HFF-Myc (cell line): ENCODE results near the gene C17orf67.

ENCODE experiments used
- DNase-seq: peaks from one replicate; pipeline ENCODE4 v3.0.0-alpha.2; 2011; ENCODE audit warnings: low read depth; ENCODE audit errors: extremely low read depth
- H3K4me3 ChIP-seq: replicated peaks from 2 replicates; pipeline ENCODE4 v1.5.1; 2011; ENCODE audit warnings: low read depth, mild to moderate bottlenecking, control low read depth, low read length
- CTCF ChIP-seq: IDR thresholded peaks from 2 replicates; pipeline ENCODE4 v1.5.1; 2012; ENCODE audit warnings: mild to moderate bottlenecking, low read depth, low read length, control low read depth; ENCODE audit errors: missing control alignments

C17orf67 gene

GRCh38 chr17:56810343-56810742 lies 23.4 kb downstream of the C17orf67 start:
- TF ChIP-seq CTCF: no peak
- DNase-seq: no peak
- no peak overlapping the region for H3K4me3 ChIP-seq

DNA sequence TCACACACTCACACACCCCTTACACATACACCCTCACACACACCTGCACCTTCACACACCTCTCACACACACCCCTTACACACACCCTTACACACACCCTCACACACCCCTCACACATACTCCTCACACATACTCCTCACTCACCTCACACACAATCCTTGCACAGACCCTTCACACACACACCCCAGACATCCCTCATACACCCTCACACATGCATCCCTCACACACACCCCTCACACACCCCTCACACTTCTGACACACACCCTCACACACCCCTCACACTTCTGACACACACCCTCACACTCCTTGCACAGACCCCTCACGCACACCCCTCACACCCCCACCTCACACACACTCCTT lies 23.9 kb downstream of the C17orf67 start:
- TF ChIP-seq CTCF: no peak
- DNase-seq: no peak
- H3K4me3 ChIP-seq: no peak overlapping the region

- no peak for DNase-seq
- TF ChIP-seq CTCF: no peak
- no peak overlapping the region for H3K4me3 ChIP-seq
Measured at GRCh38 chr17:56809106-56809819, 24.5 kb downstream of the C17orf67 start.

DNA sequence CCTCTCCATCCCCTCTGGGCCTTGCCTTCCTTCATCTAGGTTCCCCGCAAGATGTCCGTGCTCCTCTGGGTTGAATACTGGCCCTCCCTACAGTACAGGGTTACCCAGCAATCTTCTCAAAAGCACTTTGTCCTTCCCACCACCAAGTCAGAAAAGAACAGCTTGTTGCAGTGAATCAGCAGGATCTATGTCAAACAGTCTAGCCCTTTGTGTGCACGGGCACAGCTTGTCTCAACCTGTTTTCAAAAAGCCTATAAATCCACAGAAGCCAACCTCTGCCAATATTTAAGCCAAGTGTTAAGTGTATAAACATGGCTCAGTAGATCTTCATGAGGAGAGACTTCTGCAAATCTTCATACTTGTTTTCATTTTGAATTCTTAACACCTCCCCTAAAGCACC lies 25.2 kb downstream of the C17orf67 start:
- TF ChIP-seq CTCF: no peak
- DNase-seq: no peak
- H3K4me3 ChIP-seq: no peak overlapping the region

DNA sequence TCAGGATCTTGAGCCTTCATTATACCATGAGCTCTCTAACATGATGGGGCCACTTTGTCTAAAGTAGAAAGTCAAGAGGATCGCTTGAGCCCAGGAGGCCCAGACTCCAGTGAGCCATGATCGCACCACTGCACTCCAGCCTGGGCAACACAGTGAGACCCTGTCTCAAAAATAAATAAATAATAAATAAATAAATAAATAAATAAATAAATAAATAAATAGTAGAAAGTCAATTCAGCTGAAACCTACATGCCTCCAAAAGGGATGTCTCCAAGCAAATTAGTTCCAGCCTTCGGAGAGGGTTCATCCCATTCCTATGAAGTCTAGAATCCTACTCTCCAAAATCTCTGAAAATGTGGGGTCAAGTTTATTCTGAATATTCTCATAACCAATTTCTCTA lies 26.0 kb downstream of the C17orf67 start:
- H3K4me3 ChIP-seq: no peak overlapping the region
- no peak for TF ChIP-seq CTCF
- DNase-seq: no peak

GRCh38 chr17:56806949-56807348 lies 26.8 kb downstream of the C17orf67 start:
- no peak for DNase-seq
- TF ChIP-seq CTCF: no peak
- H3K4me3 ChIP-seq: no peak overlapping the region

GRCh38 chr17:56804454-56804853 lies 29.3 kb downstream of the C17orf67 start:
- no peak overlapping the region for H3K4me3 ChIP-seq
- no peak for TF ChIP-seq CTCF
- no peak for DNase-seq
